Measurements from ENCODE around the gene ZFYVE27. TPM values are rescaled to one million over a fixed set of nuclear protein-coding genes. Genes with fewer than 3 reads are reported as not detected.

The ZFYVE27 gene
- total RNA-seq, 3 donors from 2014 or later = 48.8 to 83.7 (median 55.0) TPM

GRCh38 chr10:97736403-97736901 is 476 bp upstream of the ZFYVE27 start:
- no peak for TF ChIP-seq CTCF (IDR thresholded peaks at IDR 0.05)

GRCh38 chr10:97737770-97738265 is 890 bp downstream of the ZFYVE27 start:
- H3K4me1 ChIP-seq (ENCODE audit: low read depth) = peaks cover 20% of the 10 kb centered on the region
- no peaks in the 10 kb centered on the region for H3K9me3 ChIP-seq
- peak overlapping the region; percentile 99 for H3K4me3 ChIP-seq
- TF ChIP-seq CTCF (IDR thresholded peaks at IDR 0.05) = no peak
- no peak for DNase-seq
- intact Hi-C loops (cut with DNase I, micrococcal nuclease) = no loop called here
- ATAC-seq = no peak
- H3K36me3 ChIP-seq (ENCODE audit: low read depth) = no peaks in the 10 kb centered on the region

More at GRCh38 chr10:97736403-97736901, 476 bp upstream of the ZFYVE27 start:
- Histone ChIP-seq H3K4me1 (ENCODE audit: low read depth) (peaks cover 20% of the 10 kb centered on the region), H3K36me3 (ENCODE audit: low read depth) (no peaks in the 10 kb centered on the region), H3K9me3 (no peaks in the 10 kb centered on the region), H3K4me3 (peak overlapping the region; percentile 99)
- DNase-seq (no peak), ATAC-seq (peak; percentile 2)
- intact Hi-C loops (cut with DNase I, micrococcal nuclease) = no loop called here

DNA sequence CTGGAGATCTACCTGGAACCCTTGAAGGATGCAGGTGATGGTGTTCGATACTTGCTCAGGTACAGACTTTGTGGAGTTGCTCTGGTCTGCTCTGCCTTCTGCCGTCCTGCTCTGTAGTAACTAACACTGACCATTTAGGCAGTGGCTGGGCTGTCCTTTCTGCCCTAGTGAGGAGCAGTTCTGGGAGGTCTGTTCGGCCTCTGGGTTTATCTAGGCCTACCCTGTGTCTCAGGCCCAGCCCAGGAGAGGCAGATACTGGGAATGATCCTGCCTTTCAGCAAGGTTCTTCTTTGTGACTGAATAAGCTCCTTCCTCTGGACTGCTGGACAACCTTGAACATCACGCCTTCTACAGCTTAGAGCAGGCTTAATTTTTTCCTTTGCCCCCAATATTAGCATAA is 1.7 kb downstream of the ZFYVE27 start:
- no peaks in the 10 kb centered on the region for H3K9me3 ChIP-seq
- ATAC-seq (no peak), DNase-seq (no peak)
- no peak for TF ChIP-seq CTCF (IDR thresholded peaks at IDR 0.05)
- H3K4me1 ChIP-seq (ENCODE audit: low read depth) = peaks cover 20% of the 10 kb centered on the region
- intact Hi-C loops (cut with DNase I, micrococcal nuclease) = no loop called here
- no peak overlapping the region for H3K4me3 ChIP-seq
- H3K36me3 ChIP-seq (ENCODE audit: low read depth) = no peaks in the 10 kb centered on the region

- no peaks in the 10 kb centered on the region for H3K9me3 ChIP-seq
- DNase-seq = no peak
- TF ChIP-seq CTCF (IDR thresholded peaks at IDR 0.05) = no peak
- no peak overlapping the region for H3K4me3 ChIP-seq
- peaks cover 20% of the 10 kb centered on the region for H3K4me1 ChIP-seq (ENCODE audit: low read depth)
- H3K36me3 ChIP-seq (ENCODE audit: low read depth) = no peaks in the 10 kb centered on the region
- intact Hi-C loops (cut with DNase I, micrococcal nuclease) = no loop called here
- no peak for ATAC-seq
Measured at GRCh38 chr10:97740613-97741012, 3.7 kb downstream of the ZFYVE27 start.

DNA sequence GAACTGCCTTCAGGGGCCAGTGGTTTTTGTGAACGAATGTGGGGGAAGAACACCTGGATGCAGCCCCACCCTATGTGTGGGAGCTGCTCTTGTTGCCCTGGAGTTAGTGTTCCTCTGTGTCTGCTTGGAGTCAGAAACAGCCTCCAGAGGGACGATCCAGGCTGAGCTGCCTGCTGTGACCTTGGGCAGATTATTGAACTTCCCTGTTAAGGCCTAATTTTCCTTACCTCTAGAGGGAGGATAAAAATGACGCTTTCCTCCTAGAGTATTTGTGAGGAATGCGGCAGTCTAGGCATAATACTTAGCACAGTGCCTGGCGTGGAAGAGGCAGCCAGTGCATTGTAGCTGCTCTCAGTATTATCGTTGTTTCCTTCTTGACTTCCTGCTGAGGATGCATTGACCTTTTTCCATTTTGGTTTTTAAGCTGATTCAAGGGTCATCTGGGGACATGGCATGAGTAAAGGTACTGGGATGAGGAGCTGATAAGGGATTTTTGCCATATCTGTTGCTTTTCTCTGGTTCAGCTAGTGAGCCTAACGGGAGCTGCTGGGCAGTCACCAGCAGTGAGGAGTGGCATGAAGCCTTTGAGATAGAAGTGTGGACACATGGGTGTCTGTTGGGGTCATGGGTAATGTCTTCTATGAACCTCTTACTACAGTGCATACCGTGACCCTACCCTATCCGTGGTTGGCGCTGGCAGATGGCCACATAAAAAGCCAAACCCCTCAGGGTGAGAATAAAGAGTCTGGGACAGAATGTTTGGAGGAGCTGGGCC is 6.4 kb downstream of the ZFYVE27 start:
- no peaks in the 10 kb centered on the region for H3K9me3 ChIP-seq
- intact Hi-C loops (cut with DNase I, micrococcal nuclease) = no loop called here
- H3K4me1 ChIP-seq (ENCODE audit: low read depth) = peaks cover 7% of the 10 kb centered on the region
- H3K4me3 ChIP-seq = no peak overlapping the region
- peaks cover 8% of the 10 kb centered on the region for H3K36me3 ChIP-seq (ENCODE audit: low read depth)
- ATAC-seq (no peak), DNase-seq (no peak)
- no peak for TF ChIP-seq CTCF (IDR thresholded peaks at IDR 0.05)
